ENCODE measurements around the gene KHDC1L.

The KHDC1L gene

GRCh38 chr6:73227606-73228255 lies 2.4 kb upstream of the KHDC1L start:
- no peak overlapping the region for H3K27ac ChIP-seq
- H3K4me3 ChIP-seq (ENCODE audit: low read depth, low read length): no peak overlapping the region
- no peaks in the 10 kb centered on the region for H3K36me3 ChIP-seq (replicated peaks)
- TF ChIP-seq CTCF (IDR thresholded peaks at IDR 0.05; ENCODE audit: low read depth, low read length, missing control alignments): no peak
- no peak for DNase-seq
- no peaks in the 10 kb centered on the region for H3K27me3 ChIP-seq (replicated peaks)
- in situ Hi-C loops (cut with HindIII; ENCODE audit: low pct_ligation_motif_present, low sequenced_read_pairs): no loop called here

GRCh38 chr6:73216859-73217258 lies 8.4 kb downstream of the KHDC1L start:
- no peak for TF ChIP-seq CTCF (IDR thresholded peaks at IDR 0.05; ENCODE audit: low read depth, low read length, missing control alignments)
- Histone ChIP-seq H3K36me3 (replicated peaks) (no peaks in the 10 kb centered on the region), H3K27ac (no peak overlapping the region), H3K4me3 (ENCODE audit: low read depth, low read length) (no peak overlapping the region), H3K27me3 (replicated peaks) (no peaks in the 10 kb centered on the region)
- in situ Hi-C loops (cut with HindIII; ENCODE audit: low pct_ligation_motif_present, low sequenced_read_pairs): no loop called here
- no peak for DNase-seq

GRCh38 chr6:73209117-73209516 lies 16.2 kb downstream of the KHDC1L start:
- H3K36me3 ChIP-seq (replicated peaks): no peaks in the 10 kb centered on the region
- no peak overlapping the region for H3K27ac ChIP-seq
- no peak overlapping the region for H3K4me3 ChIP-seq (ENCODE audit: low read depth, low read length)
- in situ Hi-C loops (cut with HindIII; ENCODE audit: low pct_ligation_motif_present, low sequenced_read_pairs): no loop called here
- TF ChIP-seq CTCF (IDR thresholded peaks at IDR 0.05; ENCODE audit: low read depth, low read length, missing control alignments): no peak
- no peaks in the 10 kb centered on the region for H3K27me3 ChIP-seq (replicated peaks)
- DNase-seq: no peak

GRCh38 chr6:73207221-73207837 lies 18.0 kb downstream of the KHDC1L start:
- Histone ChIP-seq H3K27ac (no peak overlapping the region), H3K27me3 (replicated peaks) (no peaks in the 10 kb centered on the region), H3K36me3 (replicated peaks) (no peaks in the 10 kb centered on the region), H3K4me3 (ENCODE audit: low read depth, low read length) (no peak overlapping the region)
- no peak for DNase-seq
- in situ Hi-C loops (cut with HindIII; ENCODE audit: low pct_ligation_motif_present, low sequenced_read_pairs): no loop called here
- TF ChIP-seq CTCF (IDR thresholded peaks at IDR 0.05; ENCODE audit: low read depth, low read length, missing control alignments): no peak

GRCh38 chr6:73204252-73204651 lies 21.0 kb downstream of the KHDC1L start:
- H3K27ac ChIP-seq: no peak overlapping the region
- in situ Hi-C loops (cut with HindIII; ENCODE audit: low pct_ligation_motif_present, low sequenced_read_pairs): no loop called here
- DNase-seq: no peak
- TF ChIP-seq CTCF (IDR thresholded peaks at IDR 0.05; ENCODE audit: low read depth, low read length, missing control alignments): no peak
- no peaks in the 10 kb centered on the region for H3K36me3 ChIP-seq (replicated peaks)
- no peaks in the 10 kb centered on the region for H3K27me3 ChIP-seq (replicated peaks)
- H3K4me3 ChIP-seq (ENCODE audit: low read depth, low read length): no peak overlapping the region

GRCh38 chr6:73203098-73203497 lies 22.2 kb downstream of the KHDC1L start:
- in situ Hi-C loops (cut with HindIII; ENCODE audit: low pct_ligation_motif_present, low sequenced_read_pairs): no loop called here
- H3K27ac ChIP-seq: no peak overlapping the region
- DNase-seq: no peak
- H3K4me3 ChIP-seq (ENCODE audit: low read depth, low read length): no peak overlapping the region
- no peaks in the 10 kb centered on the region for H3K36me3 ChIP-seq (replicated peaks)
- no peak for TF ChIP-seq CTCF (IDR thresholded peaks at IDR 0.05; ENCODE audit: low read depth, low read length, missing control alignments)
- H3K27me3 ChIP-seq (replicated peaks): no peaks in the 10 kb centered on the region
